DND-41 (cell line): ENCODE data around the gene PHRF1.

ENCODE experiments used
- ATAC-seq: fragments of 200-7000 bp; cut with Tn5 transposase; 3 replicates; pipeline ENCODE4 v1.9.1; 2021; ENCODE audit warnings: low read depth; ENCODE audit not compliant: insufficient read depth
- DNase-seq: peaks from one replicate; pipeline ENCODE4 v3.0.0-alpha.2; 2020
- H2AFZ ChIP-seq: 2 replicates; pipeline ENCODE4 v1.6.0; 2012; ENCODE audit warnings: low read depth, low read length
- H3K27ac ChIP-seq: 2 replicates; pipeline ENCODE4 v1.5.1; 2012; ENCODE audit warnings: low read length, inconsistent platforms
- H3K27me3 ChIP-seq: fragments of 200-600 bp; sonication (generic); 2 replicates; pipeline ENCODE4 v1.6.0; 2012; ENCODE audit warnings: low read length, mild to moderate bottlenecking, inconsistent platforms; ENCODE audit not compliant: insufficient read depth, poor library complexity
- H3K36me3 ChIP-seq: 2 replicates; pipeline ENCODE4 v1.5.1; 2012; ENCODE audit warnings: low read length, inconsistent platforms; ENCODE audit not compliant: insufficient read depth
- H3K4me1 ChIP-seq: 2 replicates; pipeline ENCODE4 v1.5.1; 2012; ENCODE audit warnings: mild to moderate bottlenecking, low read length; ENCODE audit not compliant: insufficient read depth
- H3K4me2 ChIP-seq: 2 replicates; pipeline ENCODE4 v1.6.0; 2012; ENCODE audit warnings: mild to moderate bottlenecking, moderate library complexity, low read length, inconsistent platforms; ENCODE audit not compliant: insufficient read depth
- H3K4me3 ChIP-seq, 2 experiments: fragments of 200-600 bp in 1 of 2; shearing (Covaris generic) in 1 of 2; 2 replicates each; pipeline ENCODE4 v1.5.1; 2012 to 2016; ENCODE audit warnings: inconsistent platforms in 2 of 2, low read length in 2 of 2, mild to moderate bottlenecking in 2 of 2, low read depth in 1 of 2, moderate library complexity in 1 of 2
- H3K79me2 ChIP-seq: 2 replicates; pipeline ENCODE4 v1.6.0; 2012; ENCODE audit warnings: low read length, inconsistent platforms; ENCODE audit not compliant: insufficient read depth
- H3K9ac ChIP-seq: 2 replicates; pipeline ENCODE4 v1.6.0; 2012; ENCODE audit warnings: low read depth, mild to moderate bottlenecking, inconsistent platforms, low read length, moderate library complexity
- H3K9me3 ChIP-seq: 2 replicates; pipeline ENCODE4 v1.5.1; 2012; ENCODE audit warnings: low read length, moderate library complexity, mild to moderate bottlenecking, inconsistent platforms; ENCODE audit not compliant: insufficient read depth, severe bottlenecking
- H4K20me1 ChIP-seq: 2 replicates; pipeline ENCODE4 v1.6.0; 2012; ENCODE audit warnings: low read length; ENCODE audit not compliant: insufficient read depth
- CTCF ChIP-seq: IDR thresholded peaks from 2 replicates; pipeline ENCODE4 v1.5.1; 2012; ENCODE audit warnings: borderline replicate concordance, low read length, moderate library complexity, mild to moderate bottlenecking; ENCODE audit not compliant: poor library complexity, severe bottlenecking; ENCODE audit errors: extremely low read depth
- EZH2 ChIP-seq: IDR thresholded peaks from 3 replicates; pipeline ENCODE4 v1.6.1; 2012; ENCODE audit warnings: borderline replicate concordance, low read depth, mild to moderate bottlenecking, moderate library complexity, low read length, inconsistent platforms; ENCODE audit not compliant: severe bottlenecking

PHRF1 gene

GRCh38 chr11:553083-553987 is 22.9 kb upstream of the PHRF1 start:
- no peak overlapping the region for H3K4me2 ChIP-seq
- no peak overlapping the region for H3K4me3 ChIP-seq
- H4K20me1 ChIP-seq = no peaks in the 10 kb centered on the region
- H3K36me3 ChIP-seq = no peaks in the 10 kb centered on the region
- no peak for DNase-seq
- peaks cover 15% of the 10 kb centered on the region for H3K4me1 ChIP-seq
- no peak for ATAC-seq
- TF ChIP-seq CTCF = no peak
- no peak for TF ChIP-seq EZH2
- no peaks in the 10 kb centered on the region for H3K27me3 ChIP-seq
- H3K9me3 ChIP-seq = no peaks in the 10 kb centered on the region
- H2AFZ ChIP-seq = no peak overlapping the region
- no peak overlapping the region for H3K27ac ChIP-seq
- no peaks in the 10 kb centered on the region for H3K79me2 ChIP-seq
- H3K9ac ChIP-seq = no peak overlapping the region

GRCh38 chr11:553988-554340 is 22.3 kb upstream of the PHRF1 start:
- Histone ChIP-seq H3K4me1 (peaks cover 15% of the 10 kb centered on the region), H3K4me3 (no peak overlapping the region), H3K36me3 (no peaks in the 10 kb centered on the region), H3K27me3 (no peaks in the 10 kb centered on the region), H3K9me3 (no peaks in the 10 kb centered on the region), H4K20me1 (no peaks in the 10 kb centered on the region), H3K4me2 (no peak overlapping the region), H3K27ac (no peak overlapping the region), H3K9ac (no peak overlapping the region), H2AFZ (no peak overlapping the region), H3K79me2 (no peaks in the 10 kb centered on the region)
- TF ChIP-seq CTCF (no peak), EZH2 (no peak)
- ATAC-seq = no peak
- DNase-seq = no peak

GRCh38 chr11:554428-555226 is 21.6 kb upstream of the PHRF1 start:
- Histone ChIP-seq H2AFZ (no peak overlapping the region; the same call in 1 of the 2 replicates), H4K20me1 (no peaks in the 10 kb centered on the region), H3K36me3 (no peaks in the 10 kb centered on the region), H3K9me3 (no peaks in the 10 kb centered on the region), H3K79me2 (no peaks in the 10 kb centered on the region), H3K4me2 (peak overlapping the region; percentile 96), H3K27me3 (no peaks in the 10 kb centered on the region), H3K4me1 (peaks cover 15% of the 10 kb centered on the region), H3K9ac (peak overlapping the region; percentile 41; the same call in 1 of the 2 replicates), H3K27ac (no peak overlapping the region), H3K4me3 (peak overlapping the region in 1 of 2 experiments; percentile 61; a peak in 1 of 4 replicates)
- ATAC-seq (peak; percentile 83), DNase-seq (peak; percentile 80)
- TF ChIP-seq EZH2 = no peak
- peak; percentile 75 for TF ChIP-seq CTCF
